ENCODE measurements around the gene ELMOD3.
"Not testable (repeated sequence)": the region's sequence is repeated elsewhere in the genome, so short reads cannot be mapped to it uniquely, and the experiment has no call there.

Gene ELMOD3

GRCh38 chr2:85329181-85329651 is 25.4 kb upstream of the ELMOD3 start:
- DNase-seq (ENCODE audit: low spot score), result no peak

- not testable (repeated sequence) for DNase-seq (ENCODE audit: low spot score)
Observed at GRCh38 chr2:85329701-85330100, 24.9 kb upstream of the ELMOD3 start.

GRCh38 chr2:85330839-85331636 is 23.5 kb upstream of the ELMOD3 start:
- DNase-seq (ENCODE audit: low spot score), result no peak

GRCh38 chr2:85333877-85334276 is 20.7 kb upstream of the ELMOD3 start:
- DNase-seq (ENCODE audit: low spot score), result not testable (repeated sequence)

GRCh38 chr2:85334928-85335327 is 19.6 kb upstream of the ELMOD3 start:
- no peak for DNase-seq (ENCODE audit: low spot score)

GRCh38 chr2:85340034-85340892 is 14.3 kb upstream of the ELMOD3 start:
- DNase-seq (ENCODE audit: low spot score), result no peak

GRCh38 chr2:85341269-85342029 is 13.1 kb upstream of the ELMOD3 start:
- DNase-seq (ENCODE audit: low spot score), result no peak

DNA sequence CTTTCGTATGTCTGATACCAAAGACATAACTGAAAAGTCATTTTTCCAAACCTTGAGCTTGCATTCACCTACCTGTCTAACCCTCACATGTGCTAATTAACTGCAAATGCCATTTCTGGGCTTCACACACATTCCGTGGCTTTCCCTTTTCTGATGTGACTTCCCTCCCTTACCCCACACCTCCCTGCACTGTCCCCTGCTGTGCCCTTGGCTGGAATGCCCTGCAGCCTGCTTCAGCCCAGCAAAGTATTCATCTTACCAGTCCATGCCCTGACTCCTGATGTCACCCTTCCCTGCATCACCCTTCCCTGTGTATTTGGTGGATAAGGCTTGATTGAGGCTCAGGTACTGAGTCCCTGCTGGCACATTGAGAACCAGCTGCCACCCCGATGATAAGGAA is 12.4 kb upstream of the ELMOD3 start:
- DNase-seq (ENCODE audit: low spot score), result no peak

GRCh38 chr2:85343207-85343895 is 11.2 kb upstream of the ELMOD3 start:
- DNase-seq (ENCODE audit: low spot score), result not testable (repeated sequence)

DNA sequence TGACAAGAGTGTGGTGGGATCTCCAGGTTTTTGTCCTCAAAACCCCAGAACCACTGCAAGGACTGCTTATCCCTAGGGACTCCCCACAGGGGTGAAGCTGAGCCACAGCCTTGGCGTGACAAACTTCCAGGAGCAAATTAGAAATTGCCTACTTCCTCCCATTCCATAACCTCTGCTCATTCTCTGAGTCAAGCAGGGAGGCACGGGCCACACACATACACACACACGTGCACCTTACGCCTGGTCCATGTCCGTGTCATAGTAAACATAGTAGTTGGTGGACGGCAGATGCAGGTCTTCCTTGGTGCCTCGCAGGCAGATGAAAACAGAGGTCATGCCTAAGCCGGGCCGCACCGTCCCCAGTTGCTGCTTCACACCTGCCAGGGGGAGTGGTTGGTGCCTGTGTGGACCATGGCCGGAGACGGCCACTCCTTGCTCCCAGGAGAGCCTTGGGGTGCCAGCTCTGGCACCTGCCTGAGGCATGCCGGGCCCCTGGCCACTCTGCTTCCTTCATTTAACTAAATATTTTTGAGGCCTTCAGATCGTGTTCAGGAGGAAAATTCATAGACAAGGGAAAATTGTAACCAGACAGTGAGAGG is 10.1 kb upstream of the ELMOD3 start:
- no peak for DNase-seq (ENCODE audit: low spot score)

GRCh38 chr2:85347599-85347998 is 7.0 kb upstream of the ELMOD3 start:
- DNase-seq (ENCODE audit: low spot score), result no peak

DNA sequence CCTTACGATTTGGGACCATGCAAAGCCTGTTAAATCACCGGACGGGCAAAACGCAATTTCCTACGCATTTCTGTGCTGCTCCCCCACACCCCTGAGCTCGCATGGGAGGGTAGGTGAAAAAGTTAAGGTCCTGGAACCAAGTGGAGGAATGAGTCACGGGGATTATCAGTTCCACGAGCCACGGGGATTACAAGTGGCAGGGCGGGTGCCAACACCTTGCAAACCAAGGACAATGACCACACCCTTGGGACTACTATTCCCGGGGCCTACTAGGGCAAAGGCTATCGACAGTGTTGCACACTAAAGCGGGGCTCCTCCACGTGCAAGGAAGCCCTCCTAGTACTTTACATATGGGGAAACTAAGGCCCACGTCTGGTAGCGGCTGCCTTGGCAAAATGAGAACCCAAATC is 688 bp upstream of the ELMOD3 start:
- peak; percentile 38 for DNase-seq (ENCODE audit: low spot score)

GRCh38 chr2:85355073-85355410 is 473 bp downstream of the ELMOD3 start:
- no peak for DNase-seq (ENCODE audit: low spot score)

DNA sequence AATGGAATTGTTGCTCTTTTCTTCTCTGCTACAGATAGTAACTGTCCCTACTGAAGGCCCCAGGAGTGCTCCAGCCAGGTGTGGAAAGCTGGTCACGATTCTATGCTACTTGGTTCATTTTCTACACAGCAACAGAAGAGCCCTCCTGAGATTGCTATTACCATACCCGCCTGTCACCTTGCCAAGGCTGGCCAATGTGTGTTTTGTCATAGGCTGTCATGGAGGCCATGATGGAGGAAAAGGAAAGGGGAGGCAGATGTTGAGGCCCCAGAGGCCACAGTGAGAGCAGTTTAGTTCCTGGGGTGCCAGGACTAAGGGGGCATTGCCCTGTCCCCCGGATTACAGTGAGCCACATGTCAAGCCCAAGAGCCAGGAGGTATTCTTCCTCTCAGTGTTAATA is 952 bp downstream of the ELMOD3 start:
- DNase-seq (ENCODE audit: low spot score), result no peak

GRCh38 chr2:85356186-85356585 is 1.6 kb downstream of the ELMOD3 start:
- no peak for DNase-seq (ENCODE audit: low spot score)

GRCh38 chr2:85357736-85358135 is 3.2 kb downstream of the ELMOD3 start:
- no peak for DNase-seq (ENCODE audit: low spot score)

DNA sequence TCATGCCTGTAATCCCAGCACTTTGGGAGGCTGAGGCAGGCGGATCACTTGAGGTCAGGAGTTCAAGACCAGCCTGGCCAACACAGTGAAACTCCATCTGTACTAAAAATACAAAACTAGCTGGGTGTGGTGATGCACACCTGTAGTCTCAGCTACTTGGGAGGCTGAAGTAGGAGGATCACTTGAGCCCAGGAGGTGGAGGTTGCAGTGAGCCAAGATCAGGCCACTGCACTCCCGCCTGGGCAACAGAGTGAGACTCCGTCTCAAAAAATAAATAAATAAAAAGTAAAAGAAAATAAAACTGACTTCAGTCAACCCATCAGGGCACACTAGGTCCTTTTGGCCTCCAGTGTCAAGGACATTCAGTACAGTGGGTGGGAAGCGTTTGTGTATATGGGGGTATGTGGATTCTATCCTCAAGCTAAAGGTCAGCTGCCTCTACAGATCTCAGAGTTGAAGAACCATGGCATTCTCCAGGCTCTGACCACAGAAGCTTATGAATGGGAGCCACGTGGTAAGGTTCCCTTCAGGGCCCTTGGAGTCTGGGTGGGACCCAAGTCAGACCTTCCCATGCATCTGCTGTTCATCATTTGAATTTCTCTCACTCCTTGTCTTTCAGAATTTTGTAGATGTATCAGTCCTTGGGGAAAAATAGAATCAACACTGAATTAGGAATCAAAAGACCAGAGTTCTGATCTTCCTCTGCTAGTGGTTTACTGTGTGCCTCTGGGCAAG is 8.3 kb downstream of the ELMOD3 start:
- not testable (repeated sequence) for DNase-seq (ENCODE audit: low spot score)

DNA sequence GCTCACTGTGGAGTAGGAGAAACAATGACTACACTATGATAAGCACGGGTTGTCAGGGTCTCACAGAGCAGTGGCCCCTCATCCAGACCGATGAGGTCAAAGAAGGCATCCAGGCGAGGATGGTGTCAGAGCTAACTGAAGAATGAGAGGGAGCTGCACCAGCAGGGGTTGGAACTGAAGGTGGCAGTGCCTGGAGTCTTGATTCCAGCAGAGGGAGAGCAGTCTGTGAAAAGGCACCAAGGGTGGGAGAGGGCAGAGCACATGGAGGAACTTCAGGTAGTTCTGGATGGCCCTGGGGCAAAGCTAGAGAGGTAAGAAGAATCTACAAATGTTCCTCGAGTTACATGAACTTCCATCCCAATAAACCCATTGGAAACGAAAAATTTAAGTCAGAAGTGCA is 12.6 kb downstream of the ELMOD3 start:
- no peak for DNase-seq (ENCODE audit: low spot score)

- no peak for DNase-seq (ENCODE audit: low spot score)
Observed at GRCh38 chr2:85368921-85369320, 14.4 kb downstream of the ELMOD3 start.

- DNase-seq (ENCODE audit: low spot score), result no peak
Observed at GRCh38 chr2:85369500-85369899, 14.9 kb downstream of the ELMOD3 start.

DNA sequence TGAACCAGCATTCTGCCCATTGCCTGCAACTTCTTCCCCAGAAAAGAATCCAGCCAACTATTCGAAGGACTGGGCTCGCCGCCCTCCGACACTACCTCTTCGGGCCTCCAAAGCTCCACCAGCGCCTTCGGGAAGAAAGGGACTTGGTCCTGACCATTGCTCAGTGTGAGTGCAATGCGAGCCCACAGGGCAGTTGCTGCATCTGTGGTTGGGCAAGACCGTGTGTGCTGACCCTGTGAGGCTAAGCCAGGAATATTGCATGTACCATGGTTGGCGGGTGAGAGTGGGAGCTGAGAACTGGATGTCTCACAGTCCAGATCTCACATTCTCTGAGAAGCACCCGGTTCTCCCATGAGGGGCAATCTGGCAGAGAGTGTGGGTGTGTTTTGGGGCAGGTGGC is 16.5 kb downstream of the ELMOD3 start:
- DNase-seq (ENCODE audit: low spot score), result no peak
